HUES64 (cell line): Measurements from ENCODE around the gene ADCY2.

Experiments used
- H3K27ac ChIP-seq: 2 replicates; pipeline ENCODE4 v1.7.0; 2013; ENCODE audit warnings: low read depth, low read length, inconsistent platforms
- H3K27me3 ChIP-seq: 2 replicates; pipeline ENCODE4 v1.6.1; 2013; ENCODE audit warnings: mild to moderate bottlenecking, low read length; ENCODE audit not compliant: insufficient read depth
- H3K36me3 ChIP-seq: 2 replicates; pipeline ENCODE4 v1.6.1; 2013; ENCODE audit warnings: mild to moderate bottlenecking, low read length; ENCODE audit not compliant: insufficient read depth
- H3K4me1 ChIP-seq: 2 replicates; pipeline ENCODE4 v1.6.1; 2013; ENCODE audit warnings: mild to moderate bottlenecking, low read length, moderate library complexity; ENCODE audit not compliant: insufficient read depth
- H3K4me3 ChIP-seq: 2 replicates; pipeline ENCODE4 v1.5.1; 2013; ENCODE audit warnings: mild to moderate bottlenecking, low read length, moderate library complexity
- H3K9ac ChIP-seq: 2 replicates; pipeline ENCODE4 v1.6.1; 2013; ENCODE audit warnings: mild to moderate bottlenecking, low read depth, low read length
- H3K9me3 ChIP-seq: 2 replicates; pipeline ENCODE4 v1.6.1; 2013; ENCODE audit warnings: low read depth, low read length; ENCODE audit not compliant: insufficient read depth
- WGBS: fragments of 150-250, 120-280 bp; methylation state at CpG from one replicate; pipeline ENCODE4 v1.1.7; 2013; ENCODE audit warnings: missing lambda C conversion rate; 5-methylcytosine and 5-hydroxymethylcytosine counted together

The ADCY2 gene

GRCh38 chr5:7625740-7626139 is 229.8 kb downstream of the ADCY2 start:
- Histone ChIP-seq H3K27me3 (no peaks in the 10 kb centered on the region), H3K9ac (no peak overlapping the region), H3K36me3 (peaks cover 31% of the 10 kb centered on the region), H3K9me3 (no peaks in the 10 kb centered on the region), H3K4me1 (no peaks in the 10 kb centered on the region), H3K27ac (no peak overlapping the region), H3K4me3 (no peak overlapping the region)
- 95% methylated on average over 2 of the region's 2 CpGs for WGBS

- no peak overlapping the region for H3K27ac ChIP-seq
Observed at GRCh38 chr5:7628248-7628647, 232.3 kb downstream of the ADCY2 start.

GRCh38 chr5:7628820-7629219 is 232.9 kb downstream of the ADCY2 start:
- Histone ChIP-seq H3K9me3 (no peaks in the 10 kb centered on the region), H3K36me3 (peaks cover 37% of the 10 kb centered on the region), H3K4me3 (no peak overlapping the region), H3K9ac (no peak overlapping the region), H3K27me3 (no peaks in the 10 kb centered on the region), H3K27ac (no peak overlapping the region), H3K4me1 (no peaks in the 10 kb centered on the region)
- 91% methylated on average over 5 of the region's 5 CpGs for WGBS

More at GRCh38 chr5:7628248-7628647, 232.3 kb downstream of the ADCY2 start:
- no peaks in the 10 kb centered on the region for H3K27me3 ChIP-seq
- H3K4me1 ChIP-seq = no peaks in the 10 kb centered on the region
- no peaks in the 10 kb centered on the region for H3K9me3 ChIP-seq
- peaks cover 37% of the 10 kb centered on the region for H3K36me3 ChIP-seq
- H3K9ac ChIP-seq = no peak overlapping the region
- no peak overlapping the region for H3K4me3 ChIP-seq

GRCh38 chr5:7629561-7629960 is 233.6 kb downstream of the ADCY2 start:
- Histone ChIP-seq H3K4me1 (no peaks in the 10 kb centered on the region), H3K27ac (no peak overlapping the region), H3K36me3 (peaks cover 37% of the 10 kb centered on the region), H3K9ac (no peak overlapping the region), H3K27me3 (no peaks in the 10 kb centered on the region), H3K9me3 (no peaks in the 10 kb centered on the region), H3K4me3 (no peak overlapping the region)
- WGBS = 93% methylated on average over 5 of the region's 5 CpGs

- Histone ChIP-seq H3K9ac (no peak overlapping the region), H3K36me3 (peaks cover 6% of the 10 kb centered on the region; the same call in 1 of the 2 replicates), H3K27ac (no peak overlapping the region), H3K9me3 (no peaks in the 10 kb centered on the region), H3K27me3 (no peaks in the 10 kb centered on the region), H3K4me1 (no peaks in the 10 kb centered on the region), H3K4me3 (no peak overlapping the region)
- WGBS = 92% methylated on average over 3 of the region's 3 CpGs
Observed at GRCh38 chr5:7634837-7635236, 238.9 kb downstream of the ADCY2 start.

GRCh38 chr5:7638456-7638855 is 242.5 kb downstream of the ADCY2 start:
- Histone ChIP-seq H3K27ac (no peak overlapping the region), H3K9ac (no peak overlapping the region), H3K9me3 (peaks cover 7% of the 10 kb centered on the region; the same call in 1 of the 2 replicates), H3K27me3 (no peaks in the 10 kb centered on the region), H3K36me3 (no peaks in the 10 kb centered on the region), H3K4me3 (no peak overlapping the region), H3K4me1 (no peaks in the 10 kb centered on the region)
- 93% methylated on average over 4 of the region's 4 CpGs for WGBS

GRCh38 chr5:7642029-7642428 is 246.1 kb downstream of the ADCY2 start:
- Histone ChIP-seq H3K4me3 (no peak overlapping the region), H3K36me3 (no peaks in the 10 kb centered on the region), H3K4me1 (peaks cover 17% of the 10 kb centered on the region), H3K27ac (no peak overlapping the region), H3K9ac (no peak overlapping the region), H3K27me3 (no peaks in the 10 kb centered on the region), H3K9me3 (peaks cover 7% of the 10 kb centered on the region; the same call in 1 of the 2 replicates)

GRCh38 chr5:7644723-7645122 is 248.8 kb downstream of the ADCY2 start:
- Histone ChIP-seq H3K9me3 (peaks cover 7% of the 10 kb centered on the region; the same call in 1 of the 2 replicates), H3K27ac (no peak overlapping the region), H3K36me3 (no peaks in the 10 kb centered on the region), H3K9ac (no peak overlapping the region), H3K4me1 (peaks cover 17% of the 10 kb centered on the region), H3K27me3 (no peaks in the 10 kb centered on the region), H3K4me3 (no peak overlapping the region)
- WGBS = 73% methylated on average over 3 of the region's 3 CpGs

- H3K9me3 ChIP-seq = no peaks in the 10 kb centered on the region
- no peaks in the 10 kb centered on the region for H3K36me3 ChIP-seq
- no peak overlapping the region for H3K27ac ChIP-seq
- no peaks in the 10 kb centered on the region for H3K27me3 ChIP-seq
- H3K4me1 ChIP-seq = peaks cover 2% of the 10 kb centered on the region; the same call in 1 of the 2 replicates
- no peak overlapping the region for H3K4me3 ChIP-seq
- no peak overlapping the region for H3K9ac ChIP-seq
- WGBS = 95% methylated on average over 6 of the region's 6 CpGs
Observed at GRCh38 chr5:7650755-7651154, 254.8 kb downstream of the ADCY2 start.

GRCh38 chr5:7653046-7653445 is 257.1 kb downstream of the ADCY2 start:
- Histone ChIP-seq H3K4me3 (no peak overlapping the region), H3K4me1 (no peaks in the 10 kb centered on the region), H3K9ac (no peak overlapping the region), H3K9me3 (no peaks in the 10 kb centered on the region), H3K27me3 (no peaks in the 10 kb centered on the region), H3K36me3 (no peaks in the 10 kb centered on the region), H3K27ac (no peak overlapping the region)
- WGBS = 97% methylated on average over 6 of the region's 6 CpGs

GRCh38 chr5:7657153-7657552 is 261.2 kb downstream of the ADCY2 start:
- no peak overlapping the region for H3K27ac ChIP-seq
- H3K9me3 ChIP-seq = no peaks in the 10 kb centered on the region
- peaks cover 8% of the 10 kb centered on the region; the same call in 1 of the 2 replicates for H3K4me1 ChIP-seq
- no peaks in the 10 kb centered on the region for H3K36me3 ChIP-seq
- 95% methylated on average over 2 of the region's 3 CpGs for WGBS
- no peak overlapping the region for H3K9ac ChIP-seq
- H3K4me3 ChIP-seq = no peak overlapping the region
- H3K27me3 ChIP-seq = no peaks in the 10 kb centered on the region

GRCh38 chr5:7659420-7659819 is 263.5 kb downstream of the ADCY2 start:
- WGBS = 90% methylated on average over 4 of the region's 4 CpGs
- no peak overlapping the region for H3K27ac ChIP-seq
- H3K27me3 ChIP-seq = no peaks in the 10 kb centered on the region
- H3K4me1 ChIP-seq = peaks cover 19% of the 10 kb centered on the region; the same call in 1 of the 2 replicates
- no peaks in the 10 kb centered on the region for H3K36me3 ChIP-seq
- H3K9me3 ChIP-seq = no peaks in the 10 kb centered on the region
- no peak overlapping the region for H3K4me3 ChIP-seq
- no peak overlapping the region for H3K9ac ChIP-seq
